HG03060 (cell line): ENCODE data around the gene NRXN3.
"Not testable (repeated sequence)": the region's sequence is repeated elsewhere in the genome, so short reads cannot be mapped to it uniquely, and the experiment has no call there.

Experiments
- ATAC-seq: cut with Tn5 transposase; IDR thresholded peaks from one replicate; pipeline ENCODE4 v1.9.1; 2021; ENCODE audit warnings: low read depth, moderate number of reproducible peaks; ENCODE audit not compliant: unreplicated experiment

The NRXN3 gene

DNA sequence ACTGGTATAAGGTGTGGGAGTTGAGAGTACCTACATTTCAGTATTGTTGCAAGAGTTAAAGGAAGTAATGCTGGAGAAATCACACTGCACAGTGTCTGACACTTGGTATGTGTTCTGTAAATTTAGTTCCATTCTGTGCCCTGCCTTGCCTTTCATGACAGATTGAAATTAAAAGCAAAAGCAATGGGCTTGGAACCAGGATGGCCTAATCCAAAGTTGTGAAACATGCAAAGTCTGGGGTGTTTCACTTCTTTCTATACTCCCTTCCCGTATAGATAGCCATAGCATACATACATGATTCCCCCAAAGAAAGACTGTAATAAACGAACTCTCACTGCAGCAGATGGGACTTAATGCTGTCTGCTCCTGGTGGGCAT lies 281.1 kb downstream of the NRXN3 start:
- no peak for ATAC-seq

DNA sequence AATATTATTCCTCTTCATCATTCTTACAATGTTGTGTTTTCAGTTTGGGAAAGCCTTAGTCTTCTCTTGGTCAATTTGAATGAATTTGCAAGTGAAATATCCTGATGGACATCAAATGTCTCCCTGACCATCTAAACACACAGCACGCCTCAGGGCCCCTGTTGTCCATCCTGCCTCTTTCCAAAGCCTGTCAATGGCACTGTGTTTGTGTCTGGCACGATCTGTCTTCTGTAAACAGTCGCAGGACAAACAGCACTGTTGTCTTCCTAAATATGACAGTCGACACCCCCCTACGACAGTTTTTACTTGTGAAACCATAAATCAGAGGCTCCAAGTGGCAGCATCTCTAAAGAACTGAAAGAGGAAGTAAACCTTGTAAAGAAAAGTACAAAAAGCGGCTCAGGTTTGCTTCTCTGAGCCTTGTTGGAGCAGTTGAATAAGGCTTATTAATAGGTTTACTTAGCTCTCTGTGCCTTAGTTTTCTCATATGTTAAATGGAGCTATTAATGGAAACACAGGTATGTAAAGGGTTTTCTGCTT lies 285.8 kb downstream of the NRXN3 start:
- no peak for ATAC-seq

DNA sequence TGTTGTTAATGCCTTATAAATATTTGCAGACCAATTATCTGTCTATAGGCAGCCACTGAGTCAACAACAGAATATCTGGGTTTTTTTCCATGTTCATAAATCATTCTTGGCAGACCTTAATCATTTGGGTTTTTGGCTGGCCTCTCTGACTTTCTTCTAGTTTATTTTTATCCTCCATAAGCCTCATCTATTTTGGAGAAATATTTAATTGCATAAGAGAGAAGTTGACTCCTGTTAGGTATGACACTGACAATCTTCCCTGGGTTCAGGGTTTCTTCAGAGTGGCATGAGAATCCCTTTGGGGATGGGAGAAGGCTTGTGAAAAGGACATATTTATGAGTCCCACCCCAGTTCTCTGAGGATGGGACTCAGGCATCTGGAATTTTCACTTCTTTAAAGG lies 299.8 kb downstream of the NRXN3 start:
- no peak for ATAC-seq

DNA sequence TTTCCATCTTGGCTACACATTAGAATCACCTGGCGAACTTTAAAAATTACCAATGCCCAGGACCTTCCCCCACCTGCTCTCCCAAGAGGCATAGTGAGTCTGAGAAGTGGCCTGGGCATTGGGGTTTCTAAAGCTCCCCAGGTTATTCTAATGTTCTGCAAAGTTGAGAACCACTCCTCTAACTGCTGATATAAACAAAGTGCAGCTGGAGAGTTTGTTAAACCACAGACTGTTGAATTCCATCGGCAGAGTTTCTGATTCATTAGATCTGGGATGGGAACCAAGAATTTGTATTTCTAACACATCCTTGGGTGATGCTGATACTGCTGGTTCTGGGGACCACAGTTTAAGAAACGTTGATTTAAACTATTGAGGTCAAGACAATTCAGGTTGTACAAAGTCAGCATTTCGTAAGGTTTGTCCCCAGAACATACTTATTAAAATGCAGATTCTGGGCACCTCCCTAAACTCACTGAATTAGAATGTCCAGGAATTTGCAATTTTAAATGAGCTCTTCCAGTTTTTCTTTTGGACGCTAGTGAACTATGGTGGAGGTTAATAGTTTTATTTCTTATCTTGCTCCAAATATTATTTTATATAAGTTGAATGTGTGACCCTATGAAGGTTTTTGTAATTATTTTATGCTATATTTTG lies 309.1 kb downstream of the NRXN3 start:
- ATAC-seq = no peak

DNA sequence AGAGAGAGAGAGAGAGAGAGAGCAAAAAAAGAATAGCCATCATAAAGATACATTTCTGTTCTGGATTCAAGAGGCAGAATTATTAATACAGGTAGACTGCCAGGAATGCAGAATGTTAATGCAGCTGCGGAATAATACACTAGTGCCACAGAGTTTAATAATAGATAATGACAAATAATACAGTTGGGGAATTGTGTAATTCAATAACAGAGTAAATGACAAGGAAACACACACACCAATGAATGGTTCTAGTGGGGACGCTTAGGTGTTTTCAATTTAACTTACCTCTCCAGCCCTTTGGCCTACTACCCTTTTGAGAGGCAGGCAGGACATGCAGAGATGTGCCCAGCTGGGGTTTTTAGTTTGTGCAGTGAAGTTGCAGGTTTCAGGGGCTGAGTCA lies 313.9 kb downstream of the NRXN3 start:
- ATAC-seq = no peak

DNA sequence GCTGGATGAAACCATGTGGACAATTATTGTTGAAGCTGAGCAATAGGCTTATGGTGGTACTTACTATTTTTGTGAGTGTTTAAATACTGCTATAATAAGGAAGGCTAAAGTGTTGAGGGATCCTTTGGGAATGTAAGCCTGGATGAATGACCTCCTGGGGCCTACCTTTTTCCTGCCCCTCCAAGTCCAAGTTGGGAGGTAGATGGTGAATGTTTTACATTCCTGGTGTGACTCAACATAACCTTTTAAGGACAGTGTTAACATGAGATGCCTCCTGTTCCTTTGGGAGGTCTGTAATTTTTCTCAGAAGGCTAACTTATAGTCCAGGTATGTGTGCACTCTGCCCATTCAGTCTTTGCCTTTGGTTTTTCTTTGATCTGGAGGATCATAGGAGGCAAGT lies 315.9 kb downstream of the NRXN3 start:
- no peak for ATAC-seq

DNA sequence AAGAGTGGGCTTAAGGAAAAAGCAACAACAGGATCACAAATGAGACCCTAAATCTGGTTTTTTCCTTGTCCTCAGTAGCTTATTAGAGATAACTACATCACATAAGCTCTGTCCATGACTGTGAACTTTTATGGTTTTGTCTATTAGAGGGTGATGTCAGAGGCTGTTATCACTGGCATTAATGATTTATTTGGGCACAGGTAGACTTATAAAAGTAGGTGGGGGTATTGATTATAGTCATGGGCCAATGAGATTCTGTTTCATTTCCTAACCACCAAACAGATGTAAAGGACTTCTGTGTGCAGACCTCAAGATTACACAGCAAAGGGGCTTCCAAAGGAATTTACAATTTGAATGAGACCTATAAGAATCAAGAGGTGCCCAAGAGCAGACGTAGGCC lies 316.4 kb downstream of the NRXN3 start:
- ATAC-seq = no peak

DNA sequence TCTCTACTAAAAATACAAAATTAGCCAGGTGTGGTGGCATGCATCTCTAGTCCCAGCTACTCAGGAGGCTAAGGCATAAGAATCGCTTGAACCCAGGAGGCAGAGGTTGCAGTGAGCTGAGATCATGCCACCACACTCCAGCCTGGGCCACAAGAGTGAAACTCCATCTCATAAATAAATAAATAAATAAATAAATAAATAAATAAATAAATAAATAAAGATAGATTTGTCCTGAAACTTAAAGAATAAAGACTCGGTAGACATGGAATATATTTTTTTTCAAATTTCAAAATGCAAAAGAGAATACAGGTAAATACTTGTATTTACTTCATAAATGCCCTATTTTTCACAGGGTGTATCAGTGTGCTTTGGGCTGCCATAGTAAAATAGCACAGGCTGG lies 317.4 kb downstream of the NRXN3 start:
- ATAC-seq = not testable (repeated sequence)

DNA sequence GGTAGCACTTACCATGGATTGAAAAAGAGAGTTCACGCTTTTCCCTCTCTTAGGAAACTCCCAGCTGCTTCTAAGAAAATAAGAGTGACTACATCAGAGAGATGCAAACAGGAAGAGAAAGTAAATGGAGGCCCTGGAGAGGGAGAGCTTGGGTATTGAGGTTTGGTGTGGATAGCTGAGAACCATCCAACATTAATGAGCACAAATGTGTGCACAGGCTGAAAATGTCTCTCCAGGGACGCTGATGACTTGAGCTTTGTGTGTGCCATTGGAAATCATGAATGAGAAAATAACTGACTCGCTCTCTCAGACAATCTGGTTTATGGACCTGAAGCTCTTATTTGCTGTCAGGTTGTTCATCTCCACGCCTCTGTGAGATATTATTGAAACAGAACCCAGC lies 318.8 kb downstream of the NRXN3 start:
- ATAC-seq = no peak

DNA sequence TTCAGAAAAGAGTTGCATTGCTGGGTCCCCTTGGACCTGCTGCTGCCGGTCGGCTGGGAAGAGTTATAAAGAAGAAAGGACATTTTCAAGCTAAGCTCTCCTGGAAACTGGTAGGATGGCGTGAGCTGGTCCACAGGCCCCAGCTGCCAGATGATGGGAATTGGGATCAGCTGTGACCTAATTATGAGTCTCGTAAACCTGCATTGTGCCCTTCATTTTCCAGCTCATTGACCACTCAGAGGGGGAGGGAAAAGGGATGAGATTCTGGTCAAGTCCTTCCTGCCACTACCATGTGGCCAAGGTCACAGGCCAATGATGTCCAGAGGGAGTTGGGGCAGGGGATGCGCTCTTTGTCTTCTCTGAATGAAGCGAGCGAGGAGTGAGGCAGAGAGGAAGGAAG lies 320.9 kb downstream of the NRXN3 start:
- no peak for ATAC-seq

DNA sequence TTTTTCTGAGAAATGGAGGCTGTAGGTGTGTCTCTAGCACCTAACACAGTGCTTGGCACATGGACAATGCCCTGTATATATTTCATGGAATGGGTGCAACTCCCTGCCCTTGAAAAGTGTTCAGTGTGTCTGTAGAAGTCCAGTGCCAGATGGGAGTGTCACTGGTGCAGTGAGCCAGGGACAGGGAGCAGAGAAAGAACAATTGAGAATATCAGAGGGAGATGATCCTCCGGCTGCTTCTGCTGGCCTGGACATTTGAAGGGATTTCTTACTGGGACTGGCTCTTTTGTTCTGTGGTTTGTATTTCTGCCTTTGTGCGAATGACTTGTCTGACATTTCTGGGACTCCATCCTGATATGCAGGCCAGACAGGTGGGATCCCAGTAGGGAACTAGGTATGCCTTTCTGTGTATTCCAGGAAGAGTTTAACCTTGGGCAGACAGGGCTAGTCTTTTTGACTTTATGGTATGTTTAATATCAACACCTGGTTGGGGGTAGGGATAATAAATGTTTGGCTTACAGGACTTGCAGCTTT lies 328.0 kb downstream of the NRXN3 start:
- ATAC-seq = no peak

DNA sequence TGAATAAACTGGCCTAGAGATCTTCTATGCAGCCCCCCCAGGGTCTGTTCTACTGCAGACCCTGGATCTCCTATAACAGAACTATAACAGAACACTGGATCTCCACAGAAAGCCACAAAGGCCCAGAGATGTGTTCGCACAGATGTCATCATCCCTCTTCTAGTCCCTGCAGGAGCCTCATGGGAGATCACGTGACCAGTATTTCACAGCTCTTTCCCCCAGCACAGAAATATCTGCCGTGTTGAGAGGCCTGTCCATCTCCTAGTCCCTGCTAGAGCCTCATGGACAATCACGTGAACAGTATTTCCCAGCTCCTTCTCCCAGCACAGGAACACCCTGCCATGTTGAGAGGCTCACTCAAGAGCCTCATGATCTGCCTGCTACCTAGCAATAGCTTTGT lies 331.7 kb downstream of the NRXN3 start:
- ATAC-seq = no peak

DNA sequence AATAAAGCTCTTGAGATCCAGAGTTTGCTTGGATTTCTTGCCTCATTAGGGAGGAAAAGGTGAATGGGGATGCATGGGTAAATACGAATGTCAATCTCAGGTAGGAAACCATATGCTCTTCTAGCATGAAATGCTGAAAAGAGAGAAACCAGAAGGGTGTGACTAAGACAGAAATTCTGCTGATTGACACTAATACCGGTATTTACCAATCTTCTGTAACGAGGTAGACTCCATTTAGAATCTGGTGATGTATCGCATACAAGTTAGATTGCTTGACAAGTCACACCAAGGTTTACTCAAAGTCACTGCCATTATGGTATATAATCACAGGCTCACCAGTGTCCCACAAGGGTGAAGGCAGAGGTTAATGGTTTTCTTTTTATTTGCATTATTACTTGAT lies 337.9 kb downstream of the NRXN3 start:
- ATAC-seq = no peak

DNA sequence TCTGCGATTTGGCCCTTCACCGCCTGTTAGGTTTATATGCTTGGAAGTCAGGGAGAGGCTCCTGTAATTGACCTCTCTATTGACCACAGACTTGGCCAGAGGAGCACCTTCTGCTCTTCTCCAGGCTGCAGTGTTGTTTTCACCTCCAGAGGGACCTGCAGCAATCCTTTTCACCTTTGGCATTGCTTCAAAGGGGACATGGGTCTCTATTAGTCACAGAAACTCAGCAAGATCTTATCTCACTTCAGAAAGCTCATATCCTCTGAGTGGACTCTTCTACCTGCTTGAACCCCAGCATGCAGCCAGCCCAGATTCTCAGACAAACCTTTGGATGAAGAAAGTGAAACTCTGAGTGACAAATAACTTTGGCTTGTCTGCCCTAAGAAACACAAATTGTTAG lies 339.3 kb downstream of the NRXN3 start:
- no peak for ATAC-seq

DNA sequence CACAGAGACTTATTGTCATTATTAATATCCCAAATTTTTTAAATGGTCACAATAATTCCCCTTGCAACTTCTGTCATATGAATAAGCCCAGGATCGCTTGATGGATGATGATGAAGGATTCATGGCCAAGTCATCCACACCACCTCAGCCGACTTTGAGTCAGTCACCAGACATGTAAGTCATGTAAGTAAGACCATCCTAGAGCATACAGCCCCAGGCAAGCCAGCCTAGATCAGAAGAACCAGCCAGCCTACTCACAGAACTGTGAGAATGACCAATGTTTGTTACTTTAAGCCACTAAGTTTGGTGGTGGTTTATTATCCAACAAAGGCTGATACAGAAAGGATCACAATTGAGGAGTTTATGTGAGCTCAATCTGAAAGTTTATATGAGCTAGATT lies 341.8 kb downstream of the NRXN3 start:
- ATAC-seq = no peak

DNA sequence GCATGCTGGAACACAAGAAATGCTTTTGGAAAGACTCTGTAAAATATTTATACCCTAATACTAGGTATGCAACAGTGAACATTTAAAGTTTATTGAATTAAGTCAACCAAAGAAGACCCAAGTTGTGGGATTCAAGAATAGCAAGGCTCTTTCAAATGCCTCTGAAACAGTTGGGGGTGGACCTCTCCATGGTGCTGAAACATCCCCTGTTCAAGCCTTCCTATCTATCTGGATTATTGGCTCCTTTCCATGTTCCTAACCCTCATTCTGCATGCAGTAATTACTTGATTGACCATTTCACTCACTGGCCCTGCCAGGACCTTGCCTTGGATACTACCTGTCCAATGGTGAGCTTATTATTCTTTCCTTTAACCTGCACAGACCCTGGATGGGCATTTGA lies 349.7 kb downstream of the NRXN3 start:
- no peak for ATAC-seq

DNA sequence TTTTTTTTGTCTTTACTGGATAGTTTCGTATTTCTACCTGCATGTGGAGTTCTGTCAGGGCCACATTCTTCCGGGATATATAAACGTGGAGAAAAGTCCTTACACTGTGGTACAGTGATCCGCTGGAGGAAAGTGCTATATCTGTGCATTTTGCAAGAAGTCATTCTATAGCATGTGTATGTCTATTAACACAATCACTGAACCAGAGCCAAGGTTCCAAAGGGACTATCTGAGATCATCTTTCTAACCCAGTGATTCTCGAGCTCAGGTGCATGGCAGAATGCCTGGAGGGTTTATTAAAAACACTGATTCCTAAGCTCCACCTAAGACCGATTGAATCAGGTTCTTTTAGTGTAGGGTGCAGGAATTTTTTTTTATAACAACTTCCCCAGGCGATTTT lies 354.0 kb downstream of the NRXN3 start:
- no peak for ATAC-seq

DNA sequence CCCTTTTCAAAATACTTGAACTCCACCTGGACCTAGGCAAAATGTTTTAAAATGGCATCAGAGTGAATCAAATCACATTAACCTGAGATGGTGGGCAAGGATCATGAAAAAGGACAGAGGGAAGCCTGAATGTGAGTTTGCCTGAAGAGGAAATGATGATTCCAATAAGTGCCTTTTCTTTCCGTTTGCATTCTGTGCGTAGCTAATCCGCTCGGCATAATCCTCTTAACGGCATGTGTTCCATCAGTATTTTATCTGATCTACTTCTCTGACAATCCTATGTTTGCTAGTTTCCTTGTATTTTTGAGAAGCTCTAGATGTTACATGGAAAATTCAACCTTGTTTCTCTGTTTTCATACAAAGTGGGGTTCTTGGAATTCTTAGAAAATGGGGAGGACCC lies 354.6 kb downstream of the NRXN3 start:
- no peak for ATAC-seq

DNA sequence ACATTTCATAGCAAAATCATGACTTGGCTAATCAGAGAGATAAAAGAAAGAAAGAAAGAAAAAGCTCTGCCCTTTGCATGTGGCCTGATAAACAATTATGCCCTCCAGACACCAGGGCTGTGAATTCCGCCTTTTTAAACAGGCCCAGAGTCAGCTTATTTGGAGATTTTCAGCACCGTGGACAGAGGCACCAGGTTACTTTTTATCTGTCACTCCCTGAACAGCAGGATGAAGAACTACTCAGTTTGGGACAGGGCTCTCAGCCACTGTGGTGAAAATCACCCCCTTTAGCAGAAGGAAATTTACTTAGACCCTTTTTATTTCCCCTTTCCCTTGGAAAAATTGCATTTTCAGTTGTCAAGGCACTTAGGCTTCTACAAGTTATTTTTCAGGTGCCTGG lies 359.9 kb downstream of the NRXN3 start:
- no peak for ATAC-seq

DNA sequence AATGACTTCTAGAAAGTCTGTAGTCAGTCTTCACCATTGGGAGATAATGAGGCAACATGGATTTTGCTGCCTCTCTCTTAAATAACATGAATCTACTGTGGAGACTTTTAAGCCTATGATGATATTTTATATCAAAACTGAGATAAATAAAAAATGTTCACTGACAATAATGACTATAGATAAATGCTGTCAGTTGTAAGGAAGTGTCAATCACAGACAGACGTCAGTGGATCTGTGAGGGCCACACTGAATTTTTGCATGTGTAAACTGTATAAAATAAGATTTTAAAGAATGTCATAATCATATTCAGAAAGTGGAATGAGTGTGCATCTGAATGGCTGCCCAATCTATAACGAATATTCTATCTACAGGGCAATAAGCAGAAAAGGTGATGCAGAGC lies 364.0 kb downstream of the NRXN3 start:
- no peak for ATAC-seq

DNA sequence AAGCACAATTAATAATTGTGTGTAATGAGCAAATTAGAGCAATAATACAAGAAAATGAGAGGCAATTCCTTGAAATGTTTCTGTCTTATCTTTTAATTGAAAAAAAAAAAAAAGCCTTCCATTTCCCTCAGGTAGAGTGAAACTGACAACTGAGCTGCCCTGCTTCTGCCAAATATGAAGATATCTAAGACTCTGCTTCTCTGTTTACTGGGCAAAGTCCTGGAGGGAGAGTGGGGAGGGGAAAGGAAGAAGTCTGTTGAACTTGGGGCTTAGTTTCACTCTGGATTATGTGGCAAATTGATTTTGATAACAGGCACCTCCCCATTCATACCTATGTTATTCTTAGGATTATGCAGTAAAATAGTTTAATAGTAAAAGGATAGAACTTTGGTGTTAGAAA lies 364.9 kb downstream of the NRXN3 start:
- ATAC-seq = no peak

DNA sequence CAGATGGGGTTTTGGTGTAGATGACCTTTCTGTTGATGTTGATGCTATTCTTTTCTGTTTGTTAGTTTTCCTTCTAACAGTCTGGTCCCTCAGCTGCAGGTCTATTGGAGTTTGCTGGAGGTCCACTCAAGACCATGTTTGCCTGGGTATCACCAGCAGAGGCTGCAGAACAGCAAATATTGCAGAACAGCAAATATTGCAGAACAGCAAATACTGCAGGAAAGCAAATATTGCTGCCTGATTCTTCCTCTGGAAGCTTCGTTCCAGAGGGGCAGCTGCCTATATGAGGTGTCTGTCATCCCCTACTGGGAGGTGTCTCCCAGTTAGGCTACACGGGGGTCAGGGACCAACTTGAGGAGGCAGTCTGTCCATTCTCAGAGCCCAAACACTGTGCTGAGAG lies 371.6 kb downstream of the NRXN3 start:
- not testable (repeated sequence) for ATAC-seq

DNA sequence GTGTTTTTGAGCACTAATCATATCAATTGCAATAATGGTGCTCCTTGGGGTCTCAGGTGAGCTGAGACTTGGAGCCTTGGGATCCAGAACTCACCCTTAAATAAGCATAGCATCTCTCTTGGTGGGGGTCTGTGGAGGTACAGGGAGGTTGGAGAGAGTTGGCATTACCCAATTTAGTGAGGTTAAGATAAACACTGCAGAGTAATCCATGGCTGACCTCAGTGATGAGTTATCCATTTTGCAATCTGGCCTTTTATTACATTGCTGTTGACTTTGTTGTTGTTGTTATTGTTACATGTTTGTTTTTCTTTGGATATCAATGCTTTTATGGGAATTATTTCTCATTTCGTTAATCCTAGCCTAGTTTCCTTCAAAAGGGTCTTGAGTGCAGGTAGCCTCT lies 373.3 kb downstream of the NRXN3 start:
- ATAC-seq = no peak
